Measurements from ENCODE around the gene PRRT2.

PRRT2 gene

GRCh38 chr16:29860218-29860617, 48.2 kb downstream of the PRRT2 start:
- in situ Hi-C loops (cut with MboI; ENCODE audit: low sequenced_read_pairs): no loop called here

- in situ Hi-C loops (cut with MboI; ENCODE audit: low sequenced_read_pairs): no loop called here
Observed at GRCh38 chr16:29862383-29862883, 50.4 kb downstream of the PRRT2 start.

- in situ Hi-C loops (cut with MboI; ENCODE audit: low sequenced_read_pairs): no loop called here
Observed at GRCh38 chr16:29862884-29863668, 51.1 kb downstream of the PRRT2 start, which contains the start of gene CDIPT. Gene CDIPT (minus strand): TSS chr16:29863226. CDS start chr16:29862857, 369 bp downstream.

GRCh38 chr16:29863669-29863984, 51.6 kb downstream of the PRRT2 start:
- in situ Hi-C loops (cut with MboI; ENCODE audit: low sequenced_read_pairs): no loop called here

GRCh38 chr16:29864205-29864604, 52.2 kb downstream of the PRRT2 start:
- in situ Hi-C loops (cut with MboI; ENCODE audit: low sequenced_read_pairs): no loop called here

Data from HL-60/S4 treated with retinoic acid at 250 ng/mL for 4 days and 3 days (cell line).